ENCODE data around the gene SLC29A4.
"Not testable (repeated sequence)": the region's sequence is repeated elsewhere in the genome, so short reads cannot be mapped to it uniquely, and the experiment has no call there.

GRCh38 chr7:5291711-5292335 lies 9.1 kb downstream of the SLC29A4 start:
- TF ChIP-seq ESRRG (CRISPR knock-in tag; IDR thresholded peaks at IDR 0.05); RARB (CRISPR knock-in tag; IDR thresholded peaks at IDR 0.05); ZFP30 (CRISPR knock-in tag; IDR thresholded peaks at IDR 0.05); PATZ1 (CRISPR knock-in tag; IDR thresholded peaks at IDR 0.05; ENCODE audit: borderline replicate concordance); SNAI2 (CRISPR knock-in tag; IDR thresholded peaks at IDR 0.05); ZNF70 (CRISPR knock-in tag; IDR thresholded peaks at IDR 0.05); ARNTL (CRISPR knock-in tag; IDR thresholded peaks at IDR 0.05; ENCODE audit: borderline replicate concordance, low read depth); ZNF565 (CRISPR knock-in tag; conservative IDR thresholded peaks at IDR 0.05; ENCODE audit: low read depth); OSR1 (CRISPR knock-in tag; IDR thresholded peaks at IDR 0.05): not testable (repeated sequence)

Measured in SK-N-SH treated with all-trans-retinoic acid at 6 μM for 48 hours (cell line).